Measurements from ENCODE around the gene KRTAP10-11.

The KRTAP10-11 gene

GRCh38 chr21:44615466-44615865, 30.7 kb upstream of the KRTAP10-11 start:
- no CpG with 5 or more reads among the region's 8 CpGs for WGBS, 2 donors (ENCODE audit: extremely low coverage in 2 of 2, insufficient read length in 2 of 2, insufficient replicate concordance in 1 of 2)
- H3K27ac ChIP-seq (replicated peaks; ENCODE audit: low read length): no peak overlapping the region
- H4K8ac ChIP-seq (ENCODE audit: low read depth, low read length): no peak overlapping the region
- H3K4me1 ChIP-seq (ENCODE audit: control insufficient read depth in 2 of 2, insufficient read depth in 1 of 2, low read depth in 1 of 2, low read length in 2 of 2): no peaks in the 10 kb centered on the region
- no peak overlapping the region for H2BK12ac ChIP-seq (ENCODE audit: low read length)
- no peak overlapping the region for H3K4ac ChIP-seq (ENCODE audit: low read length)
- H3K79me1 ChIP-seq (ENCODE audit: low read depth, low read length): no peaks in the 10 kb centered on the region
- H2AFZ ChIP-seq (ENCODE audit: low read length): no peak overlapping the region
- no peak overlapping the region for H3K23ac ChIP-seq (ENCODE audit: low read depth, low read length, poor library complexity)
- no peak overlapping the region for H3K4me2 ChIP-seq (ENCODE audit: insufficient read depth, low read length, poor library complexity, severe bottlenecking)
- H3K18ac ChIP-seq (ENCODE audit: low read length): peak overlapping the region; percentile 89
- no peak overlapping the region for H3K9ac ChIP-seq (ENCODE audit: low read depth, low read length, poor library complexity)
- no peak for DNase-seq (ENCODE audit: low spot score)
- H2BK120ac ChIP-seq (ENCODE audit: low read depth, low read length): no peak overlapping the region
- peak overlapping the region; percentile 59 for H4K91ac ChIP-seq (ENCODE audit: low read depth, low read length, poor library complexity)
- H3K4me3 ChIP-seq (ENCODE audit: low read length in 2 of 2): no peak overlapping the region
- peak overlapping the region; percentile 44 for H2AK5ac ChIP-seq (ENCODE audit: low read depth, low read length)
- H3K9me3 ChIP-seq (replicated peaks in 1 of 2; ENCODE audit: control insufficient read depth in 2 of 2, insufficient read depth in 1 of 2, low read depth in 1 of 2, low read length in 2 of 2): peaks cover 5 to 10% of the 10 kb centered on the region in 2 donors
- no peaks in the 10 kb centered on the region for H3K36me3 ChIP-seq (replicated peaks in 1 of 2; ENCODE audit: control insufficient read depth in 2 of 2, insufficient read depth in 2 of 2, low read length in 2 of 2)
- H3K14ac ChIP-seq (ENCODE audit: low read length): no peak overlapping the region
- H3K27me3 ChIP-seq (ENCODE audit: control insufficient read depth in 3 of 3, insufficient read depth in 3 of 3, low read depth in 1 of 3, low read length in 3 of 3): no peaks in the 10 kb centered on the region
- H2BK15ac ChIP-seq (ENCODE audit: low read length): no peak overlapping the region
- H2BK5ac ChIP-seq (ENCODE audit: low read length): no peak overlapping the region

GRCh38 chr21:44615911-44616590, 30.2 kb upstream of the KRTAP10-11 start:
- Histone ChIP-seq H3K4me1 (ENCODE audit: control insufficient read depth in 2 of 2, insufficient read depth in 1 of 2, low read depth in 1 of 2, low read length in 2 of 2) (no peaks in the 10 kb centered on the region), H3K4me2 (ENCODE audit: insufficient read depth, low read length, poor library complexity, severe bottlenecking) (no peak overlapping the region), H3K79me1 (ENCODE audit: low read depth, low read length) (no peaks in the 10 kb centered on the region), H2AFZ (ENCODE audit: low read length) (no peak overlapping the region), H2BK120ac (ENCODE audit: low read depth, low read length) (no peak overlapping the region), H3K36me3 (replicated peaks in 1 of 2; ENCODE audit: control insufficient read depth in 2 of 2, insufficient read depth in 2 of 2, low read length in 2 of 2) (no peaks in the 10 kb centered on the region), H4K91ac (ENCODE audit: low read depth, low read length, poor library complexity) (peak overlapping the region; percentile 59), H3K14ac (ENCODE audit: low read length) (peak overlapping the region; percentile 67), H3K18ac (ENCODE audit: low read length) (peak overlapping the region; percentile 89), H2BK12ac (ENCODE audit: low read length) (no peak overlapping the region), H2BK15ac (ENCODE audit: low read length) (peak overlapping the region; percentile 13), H3K9ac (ENCODE audit: low read depth, low read length, poor library complexity) (peak overlapping the region; percentile 3), H3K4ac (ENCODE audit: low read length) (no peak overlapping the region), H3K23ac (ENCODE audit: low read depth, low read length, poor library complexity) (no peak overlapping the region), H4K8ac (ENCODE audit: low read depth, low read length) (peak overlapping the region; percentile 66), H2AK5ac (ENCODE audit: low read depth, low read length) (peak overlapping the region; percentile 44), H3K27me3 (ENCODE audit: control insufficient read depth in 3 of 3, insufficient read depth in 3 of 3, low read depth in 1 of 3, low read length in 3 of 3) (no peaks in the 10 kb centered on the region), H2BK5ac (ENCODE audit: low read length) (no peak overlapping the region), H3K27ac (replicated peaks; ENCODE audit: low read length) (no peak overlapping the region), H3K4me3 (ENCODE audit: low read length in 2 of 2) (no peak overlapping the region), H3K9me3 (replicated peaks in 1 of 2; ENCODE audit: control insufficient read depth in 2 of 2, insufficient read depth in 1 of 2, low read depth in 1 of 2, low read length in 2 of 2) (peaks cover 5 to 10% of the 10 kb centered on the region in 2 donors)
- no CpG with 5 or more reads among the region's 17 CpGs for WGBS, 2 donors (ENCODE audit: extremely low coverage in 2 of 2, insufficient read length in 2 of 2, insufficient replicate concordance in 1 of 2)
- no peak for DNase-seq (ENCODE audit: low spot score)

- peak overlapping the region; percentile 66 for H3K18ac ChIP-seq (ENCODE audit: low read length)
- H3K9me3 ChIP-seq (replicated peaks in 1 of 2; ENCODE audit: control insufficient read depth in 2 of 2, insufficient read depth in 1 of 2, low read depth in 1 of 2, low read length in 2 of 2): peaks cover 5 to 8% of the 10 kb centered on the region in 2 donors
- no peak overlapping the region for H2BK12ac ChIP-seq (ENCODE audit: low read length)
- no peak overlapping the region for H2BK15ac ChIP-seq (ENCODE audit: low read length)
- H3K27me3 ChIP-seq (ENCODE audit: control insufficient read depth in 3 of 3, insufficient read depth in 3 of 3, low read depth in 1 of 3, low read length in 3 of 3): no peaks in the 10 kb centered on the region
- no peak overlapping the region for H3K23ac ChIP-seq (ENCODE audit: low read depth, low read length, poor library complexity)
- no peak overlapping the region for H2BK120ac ChIP-seq (ENCODE audit: low read depth, low read length)
- no peak overlapping the region for H2AFZ ChIP-seq (ENCODE audit: low read length)
- no peaks in the 10 kb centered on the region for H3K36me3 ChIP-seq (replicated peaks in 1 of 2; ENCODE audit: control insufficient read depth in 2 of 2, insufficient read depth in 2 of 2, low read length in 2 of 2)
- no peak overlapping the region for H3K27ac ChIP-seq (replicated peaks; ENCODE audit: low read length)
- H3K4me3 ChIP-seq (ENCODE audit: low read length in 2 of 2): no peak overlapping the region
- H3K4me1 ChIP-seq (ENCODE audit: control insufficient read depth in 2 of 2, insufficient read depth in 1 of 2, low read depth in 1 of 2, low read length in 2 of 2): no peaks in the 10 kb centered on the region
- no peak overlapping the region for H3K4me2 ChIP-seq (ENCODE audit: insufficient read depth, low read length, poor library complexity, severe bottlenecking)
- no peak overlapping the region for H4K8ac ChIP-seq (ENCODE audit: low read depth, low read length)
- no CpG with 5 or more reads among the region's 16 CpGs for WGBS, 2 donors (ENCODE audit: extremely low coverage in 2 of 2, insufficient read length in 2 of 2, insufficient replicate concordance in 1 of 2)
- H3K14ac ChIP-seq (ENCODE audit: low read length): peak overlapping the region; percentile 87
- peak overlapping the region; percentile 4 for H3K4ac ChIP-seq (ENCODE audit: low read length)
- H2BK5ac ChIP-seq (ENCODE audit: low read length): peak overlapping the region; percentile 26
- no peaks in the 10 kb centered on the region for H3K79me1 ChIP-seq (ENCODE audit: low read depth, low read length)
- H4K91ac ChIP-seq (ENCODE audit: low read depth, low read length, poor library complexity): no peak overlapping the region
- H2AK5ac ChIP-seq (ENCODE audit: low read depth, low read length): peak overlapping the region; percentile 44
- no peak overlapping the region for H3K9ac ChIP-seq (ENCODE audit: low read depth, low read length, poor library complexity)
- DNase-seq (ENCODE audit: low spot score): no peak
Observed at GRCh38 chr21:44616591-44616926, 29.7 kb upstream of the KRTAP10-11 start.

GRCh38 chr21:44617071-44617501, 29.1 kb upstream of the KRTAP10-11 start:
- Histone ChIP-seq H3K4me3 (ENCODE audit: low read length in 2 of 2) (no peak overlapping the region), H3K4me1 (ENCODE audit: control insufficient read depth in 2 of 2, insufficient read depth in 1 of 2, low read depth in 1 of 2, low read length in 2 of 2) (no peaks in the 10 kb centered on the region), H2AFZ (ENCODE audit: low read length) (no peak overlapping the region), H3K36me3 (replicated peaks in 1 of 2; ENCODE audit: control insufficient read depth in 2 of 2, insufficient read depth in 2 of 2, low read length in 2 of 2) (no peaks in the 10 kb centered on the region), H2BK12ac (ENCODE audit: low read length) (peak overlapping the region; percentile 60), H3K27ac (replicated peaks; ENCODE audit: low read length) (no peak overlapping the region), H4K91ac (ENCODE audit: low read depth, low read length, poor library complexity) (no peak overlapping the region), H3K23ac (ENCODE audit: low read depth, low read length, poor library complexity) (no peak overlapping the region), H3K9ac (ENCODE audit: low read depth, low read length, poor library complexity) (no peak overlapping the region), H3K18ac (ENCODE audit: low read length) (peak overlapping the region; percentile 78), H2BK15ac (ENCODE audit: low read length) (no peak overlapping the region), H2AK5ac (ENCODE audit: low read depth, low read length) (peak overlapping the region; percentile 41), H3K14ac (ENCODE audit: low read length) (no peak overlapping the region), H3K9me3 (replicated peaks in 1 of 2; ENCODE audit: control insufficient read depth in 2 of 2, insufficient read depth in 1 of 2, low read depth in 1 of 2, low read length in 2 of 2) (peaks cover 2 to 5% of the 10 kb centered on the region in 2 donors), H3K4me2 (ENCODE audit: insufficient read depth, low read length, poor library complexity, severe bottlenecking) (no peak overlapping the region), H3K4ac (ENCODE audit: low read length) (no peak overlapping the region), H2BK120ac (ENCODE audit: low read depth, low read length) (no peak overlapping the region), H4K8ac (ENCODE audit: low read depth, low read length) (no peak overlapping the region), H3K79me1 (ENCODE audit: low read depth, low read length) (no peaks in the 10 kb centered on the region), H3K27me3 (ENCODE audit: control insufficient read depth in 3 of 3, insufficient read depth in 3 of 3, low read depth in 1 of 3, low read length in 3 of 3) (no peaks in the 10 kb centered on the region), H2BK5ac (ENCODE audit: low read length) (peak overlapping the region; percentile 26)
- WGBS, 2 donors (ENCODE audit: extremely low coverage in 2 of 2, insufficient read length in 2 of 2, insufficient replicate concordance in 1 of 2): no CpG with 5 or more reads among the region's 8 CpGs
- DNase-seq (ENCODE audit: low spot score): no peak
